Measurements from ENCODE around the gene CEP295NL. TPM values are rescaled to one million over a fixed set of nuclear protein-coding genes. Genes with fewer than 3 reads are reported as not detected.

CEP295NL gene
- total RNA-seq, 1 experiment from 2014 or later, result 2.0 TPM

DNA sequence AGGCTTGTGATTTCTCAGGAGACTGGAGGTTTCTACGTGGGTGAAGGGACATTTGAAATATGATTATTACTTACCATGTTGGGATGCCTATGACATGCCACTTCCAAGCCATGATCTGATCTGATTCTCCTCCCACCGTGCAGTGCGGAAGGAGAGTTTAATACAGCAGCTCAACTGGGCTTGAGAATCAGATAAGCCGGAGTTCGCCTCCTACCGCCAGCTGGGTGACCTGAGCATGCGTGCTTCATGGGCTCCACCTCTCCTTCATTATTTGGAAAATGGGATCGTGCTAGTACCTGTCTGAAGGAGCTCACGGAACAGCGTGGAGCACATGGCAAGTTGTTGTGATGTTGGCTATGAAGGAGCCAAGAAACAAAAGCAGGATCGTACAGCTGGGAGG is 34.6 kb upstream of the CEP295NL start:
- no peaks in the 10 kb centered on the region for H3K27me3 Mint-ChIP-seq (ENCODE audit: insufficient read depth, unreplicated experiment)
- H3K36me3 ChIP-seq (ENCODE audit: control insufficient read depth, insufficient read depth, low read length), result no peaks in the 10 kb centered on the region
- DNase-seq, result no peak
- no peaks in the 10 kb centered on the region for H3K9me3 Mint-ChIP-seq (ENCODE audit: unreplicated experiment)
- H3K4me3 Mint-ChIP-seq (ENCODE audit: unreplicated experiment), result no peak overlapping the region
- no peaks in the 10 kb centered on the region for H3K27me3 ChIP-seq (replicated peaks; ENCODE audit: control insufficient read depth, insufficient read depth, low read length)
- peaks cover 19% of the 10 kb centered on the region for H3K4me1 ChIP-seq
- TF ChIP-seq, protein P1, sequence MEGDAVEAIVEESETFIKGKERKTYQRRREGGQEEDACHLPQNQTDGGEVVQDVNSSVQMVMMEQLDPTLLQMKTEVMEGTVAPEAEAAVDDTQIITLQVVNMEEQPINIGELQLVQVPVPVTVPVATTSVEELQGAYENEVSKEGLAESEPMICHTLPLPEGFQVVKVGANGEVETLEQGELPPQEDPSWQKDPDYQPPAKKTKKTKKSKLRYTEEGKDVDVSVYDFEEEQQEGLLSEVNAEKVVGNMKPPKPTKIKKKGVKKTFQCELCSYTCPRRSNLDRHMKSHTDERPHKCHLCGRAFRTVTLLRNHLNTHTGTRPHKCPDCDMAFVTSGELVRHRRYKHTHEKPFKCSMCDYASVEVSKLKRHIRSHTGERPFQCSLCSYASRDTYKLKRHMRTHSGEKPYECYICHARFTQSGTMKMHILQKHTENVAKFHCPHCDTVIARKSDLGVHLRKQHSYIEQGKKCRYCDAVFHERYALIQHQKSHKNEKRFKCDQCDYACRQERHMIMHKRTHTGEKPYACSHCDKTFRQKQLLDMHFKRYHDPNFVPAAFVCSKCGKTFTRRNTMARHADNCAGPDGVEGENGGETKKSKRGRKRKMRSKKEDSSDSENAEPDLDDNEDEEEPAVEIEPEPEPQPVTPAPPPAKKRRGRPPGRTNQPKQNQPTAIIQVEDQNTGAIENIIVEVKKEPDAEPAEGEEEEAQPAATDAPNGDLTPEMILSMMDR (IDR thresholded peaks at IDR 0.05; ENCODE audit: insufficient read depth in 1 of 2, low read depth in 1 of 2, low read length in 1 of 2, severe bottlenecking in 1 of 2, unreplicated experiment in 1 of 2), result no peak
- CTCF ChIA-PET, result interaction anchor here (0.6 kb wide), 1 partner anchor 24 kb away, joined by 3 read pairs; no protein-coding TSS in a partner anchor
- POLR2A ChIA-PET, result no interaction called here
- H3K9me3 ChIP-seq, result no peaks in the 10 kb centered on the region
- no TSS peak for BruUV-seq (replicated peaks)
- H3K4me1 Mint-ChIP-seq (ENCODE audit: low read depth, unreplicated experiment), result peaks cover 19% of the 10 kb centered on the region
- no peaks in the 10 kb centered on the region for H3K36me3 Mint-ChIP-seq (ENCODE audit: insufficient read depth, unreplicated experiment)
- intact Hi-C loops (cut with micrococcal nuclease; ENCODE audit: unreplicated experiment), result no loop called here
- no peak overlapping the region for H3K27ac Mint-ChIP-seq (ENCODE audit: unreplicated experiment)
- no peak overlapping the region for H3K4me3 ChIP-seq (ENCODE audit: low read depth, low read length)

DNA sequence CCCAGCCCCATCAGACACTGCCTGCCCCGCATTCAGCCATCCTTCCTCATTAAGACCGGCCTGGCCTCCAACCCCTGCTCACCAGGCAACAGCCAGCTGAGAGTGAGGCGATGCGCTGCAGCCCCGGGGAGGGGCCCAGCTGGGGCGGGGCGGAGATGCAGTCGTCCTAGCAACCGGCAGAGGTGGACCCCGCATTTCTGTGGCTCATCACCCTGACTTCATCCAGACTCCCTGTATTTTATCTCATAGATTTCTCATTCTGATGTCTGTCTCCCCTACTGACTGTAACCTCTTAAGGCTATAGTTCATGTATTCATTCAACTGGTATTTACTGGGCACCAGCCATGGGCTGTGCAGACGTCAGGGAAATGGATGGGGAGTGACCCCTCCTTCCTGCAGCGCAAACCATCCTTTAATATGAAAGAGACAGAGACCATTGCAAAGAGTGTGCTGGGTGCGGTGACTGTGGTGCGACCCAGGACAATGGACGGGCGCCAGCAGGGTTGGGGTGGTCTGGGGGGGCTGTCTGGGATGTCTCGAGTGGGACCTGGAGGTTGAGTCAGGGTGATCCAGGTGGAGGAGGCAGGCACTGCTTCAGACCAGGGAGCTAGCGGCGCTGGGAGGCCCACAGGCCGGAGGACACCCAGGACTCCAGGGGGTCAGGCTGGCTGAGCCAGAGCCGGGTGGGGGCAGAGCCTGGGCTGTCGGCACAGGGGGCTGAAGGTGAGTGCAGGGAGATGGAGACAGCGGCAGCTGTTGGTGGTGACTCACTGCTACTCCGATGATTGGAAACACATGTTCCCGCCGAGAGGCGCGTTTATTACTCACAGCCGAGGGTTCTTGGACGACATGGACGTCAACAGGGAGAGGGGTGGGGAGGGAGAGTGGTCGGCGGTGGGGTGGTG is 32.7 kb upstream of the CEP295NL start:
- ChIA-PET CTCF (no interaction called here), POLR2A (no interaction called here)
- no peak overlapping the region for H3K4me3 Mint-ChIP-seq (ENCODE audit: unreplicated experiment)
- peaks cover 19% of the 10 kb centered on the region for H3K4me1 Mint-ChIP-seq (ENCODE audit: low read depth, unreplicated experiment)
- Histone ChIP-seq H3K4me1 (peaks cover 19% of the 10 kb centered on the region), H3K4me3 (ENCODE audit: low read depth, low read length) (no peak overlapping the region), H3K9me3 (no peaks in the 10 kb centered on the region), H3K27me3 (replicated peaks; ENCODE audit: control insufficient read depth, insufficient read depth, low read length) (no peaks in the 10 kb centered on the region), H3K36me3 (ENCODE audit: control insufficient read depth, insufficient read depth, low read length) (no peaks in the 10 kb centered on the region)
- no peak for DNase-seq
- H3K36me3 Mint-ChIP-seq (ENCODE audit: insufficient read depth, unreplicated experiment), result no peaks in the 10 kb centered on the region
- H3K9me3 Mint-ChIP-seq (ENCODE audit: unreplicated experiment), result no peaks in the 10 kb centered on the region
- intact Hi-C loops (cut with micrococcal nuclease; ENCODE audit: unreplicated experiment), result no loop called here
- TF ChIP-seq, protein P1 (IDR thresholded peaks at IDR 0.05; ENCODE audit: insufficient read depth in 1 of 2, low read depth in 1 of 2, low read length in 1 of 2, severe bottlenecking in 1 of 2, unreplicated experiment in 1 of 2), result no peak
- H3K27ac Mint-ChIP-seq (ENCODE audit: unreplicated experiment), result peak overlapping the region; percentile 27
- no TSS peak for BruUV-seq (replicated peaks)
- no peaks in the 10 kb centered on the region for H3K27me3 Mint-ChIP-seq (ENCODE audit: insufficient read depth, unreplicated experiment)

DNA sequence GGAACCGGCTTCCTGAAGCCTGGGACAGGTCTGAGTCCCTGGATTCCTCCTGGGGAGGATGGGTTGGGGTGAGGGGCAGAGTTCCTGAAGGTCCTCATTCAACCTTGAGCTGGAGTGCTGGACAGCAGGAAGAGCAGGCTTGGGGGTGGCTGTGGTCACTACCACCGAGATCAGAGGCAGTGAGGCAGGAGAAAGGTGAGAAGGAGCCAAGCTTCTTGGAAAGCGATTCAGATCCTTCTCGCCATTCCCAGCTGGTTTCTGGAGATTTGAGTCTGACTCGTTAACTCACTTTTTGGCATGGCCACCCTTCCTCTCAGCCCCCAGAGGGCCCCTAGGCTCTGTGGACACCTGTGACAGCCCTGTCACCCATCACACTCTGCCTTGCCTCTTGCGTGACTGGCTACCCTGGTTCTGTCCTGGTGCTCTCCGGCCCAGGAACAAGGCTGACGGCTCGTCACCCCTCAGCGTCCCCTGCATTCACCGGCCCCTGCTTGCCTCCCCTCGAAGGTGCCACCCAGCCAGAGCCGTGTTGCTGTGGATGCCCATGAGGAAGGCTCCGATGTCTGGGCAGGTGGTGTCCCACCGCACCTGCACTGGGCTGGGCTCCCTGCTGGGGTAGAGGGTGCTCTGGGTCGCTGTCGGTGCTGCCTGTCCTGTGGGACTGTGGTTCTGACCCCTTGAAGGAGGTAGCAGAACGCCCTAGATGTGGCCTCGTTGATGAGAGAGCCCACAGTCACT is 31.8 kb upstream of the CEP295NL start:
- POLR2A ChIA-PET, result no interaction called here
- no peaks in the 10 kb centered on the region for H3K9me3 Mint-ChIP-seq (ENCODE audit: unreplicated experiment)
- Histone ChIP-seq H3K9me3 (no peaks in the 10 kb centered on the region), H3K4me3 (ENCODE audit: low read depth, low read length) (no peak overlapping the region), H3K36me3 (ENCODE audit: control insufficient read depth, insufficient read depth, low read length) (no peaks in the 10 kb centered on the region), H3K4me1 (peaks cover 19% of the 10 kb centered on the region), H3K27me3 (replicated peaks; ENCODE audit: control insufficient read depth, insufficient read depth, low read length) (no peaks in the 10 kb centered on the region)
- intact Hi-C loops (cut with micrococcal nuclease; ENCODE audit: unreplicated experiment), result no loop called here
- CTCF ChIA-PET, result no interaction called here
- BruUV-seq (replicated peaks), result no TSS peak
- no peak overlapping the region for H3K4me3 Mint-ChIP-seq (ENCODE audit: unreplicated experiment)
- no peaks in the 10 kb centered on the region for H3K36me3 Mint-ChIP-seq (ENCODE audit: insufficient read depth, unreplicated experiment)
- TF ChIP-seq, protein P1 (IDR thresholded peaks at IDR 0.05; ENCODE audit: insufficient read depth in 1 of 2, low read depth in 1 of 2, low read length in 1 of 2, severe bottlenecking in 1 of 2, unreplicated experiment in 1 of 2), result no peak
- no peak for DNase-seq
- peak overlapping the region; percentile 43 for H3K27ac Mint-ChIP-seq (ENCODE audit: unreplicated experiment)
- H3K27me3 Mint-ChIP-seq (ENCODE audit: insufficient read depth, unreplicated experiment), result no peaks in the 10 kb centered on the region
- H3K4me1 Mint-ChIP-seq (ENCODE audit: low read depth, unreplicated experiment), result peaks cover 19% of the 10 kb centered on the region
